Measurements from ENCODE around the gene TAF11. TPM values are rescaled to one million over a fixed set of nuclear protein-coding genes. Genes with fewer than 3 reads are reported as not detected.
"Not testable (repeated sequence)": the region's sequence is repeated elsewhere in the genome, so short reads cannot be mapped to it uniquely, and the experiment has no call there.

Gene TAF11
- total and polyA plus RNA-seq, 2 experiments from 2014 or later = 38.6 to 43.9 TPM

DNA sequence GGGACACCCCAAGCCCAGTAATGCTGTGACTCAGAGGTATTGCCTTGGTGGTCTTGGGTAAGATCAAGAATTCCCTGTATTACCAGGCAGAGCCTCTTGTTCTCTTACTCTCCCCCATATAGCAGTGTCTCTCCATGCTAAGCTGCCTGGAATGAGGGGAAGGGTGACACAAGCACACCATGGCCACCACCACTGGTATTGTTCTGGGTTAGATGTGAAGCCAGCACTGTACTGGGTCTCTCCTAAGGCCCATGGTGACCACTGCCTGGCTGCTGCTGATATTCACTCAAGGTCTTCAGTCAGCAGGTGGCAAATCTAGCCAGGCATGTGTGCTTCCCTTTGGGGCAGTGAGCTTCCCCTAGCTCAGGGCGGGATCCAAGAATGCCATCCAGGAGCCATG, 36.5 kb downstream of the TAF11 start:
- no peaks in the 10 kb centered on the region for H3K27me3 ChIP-seq
- TF ChIP-seq, protein P1, sequence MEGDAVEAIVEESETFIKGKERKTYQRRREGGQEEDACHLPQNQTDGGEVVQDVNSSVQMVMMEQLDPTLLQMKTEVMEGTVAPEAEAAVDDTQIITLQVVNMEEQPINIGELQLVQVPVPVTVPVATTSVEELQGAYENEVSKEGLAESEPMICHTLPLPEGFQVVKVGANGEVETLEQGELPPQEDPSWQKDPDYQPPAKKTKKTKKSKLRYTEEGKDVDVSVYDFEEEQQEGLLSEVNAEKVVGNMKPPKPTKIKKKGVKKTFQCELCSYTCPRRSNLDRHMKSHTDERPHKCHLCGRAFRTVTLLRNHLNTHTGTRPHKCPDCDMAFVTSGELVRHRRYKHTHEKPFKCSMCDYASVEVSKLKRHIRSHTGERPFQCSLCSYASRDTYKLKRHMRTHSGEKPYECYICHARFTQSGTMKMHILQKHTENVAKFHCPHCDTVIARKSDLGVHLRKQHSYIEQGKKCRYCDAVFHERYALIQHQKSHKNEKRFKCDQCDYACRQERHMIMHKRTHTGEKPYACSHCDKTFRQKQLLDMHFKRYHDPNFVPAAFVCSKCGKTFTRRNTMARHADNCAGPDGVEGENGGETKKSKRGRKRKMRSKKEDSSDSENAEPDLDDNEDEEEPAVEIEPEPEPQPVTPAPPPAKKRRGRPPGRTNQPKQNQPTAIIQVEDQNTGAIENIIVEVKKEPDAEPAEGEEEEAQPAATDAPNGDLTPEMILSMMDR (IDR thresholded peaks at IDR 0.05; ENCODE audit: poor library complexity) = no peak
- no peak for TF ChIP-seq EZH2phosphoT487 (IDR thresholded peaks at IDR 0.05; ENCODE audit: low read depth, severe bottlenecking, unreplicated experiment)
- no peak for TF ChIP-seq EZH2 (IDR thresholded peaks at IDR 0.05; ENCODE audit: borderline replicate concordance)
- WGBS (ENCODE audit: low lambda C conversion rate, missing lambda C conversion rate) = 100% methylated on average over 1 of the region's 1 CpG

DNA sequence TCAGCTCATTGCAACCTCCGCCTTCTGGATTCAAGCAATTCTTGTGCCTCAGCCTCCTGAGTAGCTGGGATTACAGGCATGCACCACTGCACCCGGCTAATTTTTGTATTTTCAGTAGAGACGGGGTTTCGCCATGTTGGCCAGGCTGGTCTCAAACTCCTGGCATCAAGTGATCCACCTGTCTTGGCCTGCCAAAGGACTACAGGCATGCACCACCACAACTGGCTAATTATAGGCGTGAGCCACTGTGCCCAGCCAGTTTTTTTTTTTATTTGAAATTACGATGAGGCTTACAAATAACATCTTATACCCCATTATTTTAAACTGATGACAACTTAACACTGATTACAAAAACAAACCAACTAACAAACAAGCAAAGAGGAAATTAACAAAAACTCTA, 38.8 kb downstream of the TAF11 start:
- not testable (repeated sequence) for H4K20me1 ChIP-seq (ENCODE audit: insufficient read depth, poor library complexity, severe bottlenecking); DNase-seq (ENCODE audit: low spot score); H3K36me3 ChIP-seq (replicated peaks; ENCODE audit: insufficient read depth, low read depth); H3K4me1 ChIP-seq (ENCODE audit: insufficient read depth); H3K9me2 ChIP-seq (replicated peaks; ENCODE audit: insufficient read depth); H3K4me2 ChIP-seq; H3K27ac ChIP-seq; H3K9me3 ChIP-seq (ENCODE audit: low read depth); H3K27me3 ChIP-seq; H2AFZ ChIP-seq; H3K4me3 ChIP-seq; H3K79me2 ChIP-seq
- WGBS (ENCODE audit: low lambda C conversion rate, missing lambda C conversion rate) = 98% methylated on average over 6 of the region's 6 CpGs

More for the DNA sequence above, 36.5 kb downstream of the TAF11 start:
- no peak overlapping the region for H3K27ac ChIP-seq
- H3K79me2 ChIP-seq = no peaks in the 10 kb centered on the region
- H3K4me1 ChIP-seq (ENCODE audit: insufficient read depth) = no peaks in the 10 kb centered on the region
- no peaks in the 10 kb centered on the region for H4K20me1 ChIP-seq (ENCODE audit: insufficient read depth, poor library complexity, severe bottlenecking)
- no peaks in the 10 kb centered on the region for H3K9me2 ChIP-seq (replicated peaks; ENCODE audit: insufficient read depth)
- H3K36me3 ChIP-seq (replicated peaks; ENCODE audit: insufficient read depth, low read depth) = peaks cover 4% of the 10 kb centered on the region
- H3K4me3 ChIP-seq = no peak overlapping the region
- no peak overlapping the region for H3K4me2 ChIP-seq
- no peak overlapping the region for H2AFZ ChIP-seq
- no peak for DNase-seq (ENCODE audit: low spot score)
- H3K9me3 ChIP-seq (ENCODE audit: low read depth) = no peaks in the 10 kb centered on the region

DNA sequence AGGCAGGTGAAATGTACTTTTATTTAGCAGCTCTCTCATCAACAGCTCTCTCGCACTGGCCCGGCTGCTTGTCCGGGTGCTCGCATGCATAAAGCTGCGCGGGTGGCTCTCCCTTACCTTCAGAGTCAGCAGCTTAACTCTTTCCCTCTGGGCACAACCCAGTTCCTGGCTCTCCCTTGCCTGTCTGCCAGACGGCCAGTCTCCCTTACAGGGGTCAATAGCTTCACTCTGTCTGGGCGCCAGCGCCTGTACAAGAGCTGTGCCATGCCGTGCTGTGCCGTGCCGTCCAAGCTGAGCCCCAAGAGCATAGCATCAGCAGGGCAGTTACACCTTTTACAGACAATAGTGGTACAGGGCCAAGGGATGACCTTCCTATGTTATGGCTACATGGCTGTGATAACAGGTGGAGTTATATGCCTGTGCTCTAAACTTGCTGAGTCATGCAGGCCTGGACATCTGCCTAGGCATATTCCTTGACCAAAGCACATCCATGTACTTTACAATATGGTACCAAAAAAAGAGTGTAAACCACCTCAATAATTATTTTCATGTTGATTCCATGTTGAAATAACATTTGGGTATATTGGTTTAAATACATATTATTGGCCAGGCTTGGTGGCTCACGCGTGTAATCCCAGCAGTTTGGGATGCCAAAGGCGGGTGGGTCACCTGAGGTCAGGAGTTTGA, 48.0 kb downstream of the TAF11 start:
- no peaks in the 10 kb centered on the region for H3K4me1 ChIP-seq (ENCODE audit: insufficient read depth)
- H3K27ac ChIP-seq = no peak overlapping the region
- no peaks in the 10 kb centered on the region for H4K20me1 ChIP-seq (ENCODE audit: insufficient read depth, poor library complexity, severe bottlenecking)
- H3K9me2 ChIP-seq (replicated peaks; ENCODE audit: insufficient read depth) = no peaks in the 10 kb centered on the region
- H3K4me2 ChIP-seq = no peak overlapping the region
- no peak for DNase-seq (ENCODE audit: low spot score)
- H3K36me3 ChIP-seq (replicated peaks; ENCODE audit: insufficient read depth, low read depth) = no peaks in the 10 kb centered on the region
- H3K4me3 ChIP-seq = no peak overlapping the region
- no peaks in the 10 kb centered on the region for H3K9me3 ChIP-seq (ENCODE audit: low read depth)
- H3K79me2 ChIP-seq = no peaks in the 10 kb centered on the region
- TF ChIP-seq, protein P1 (IDR thresholded peaks at IDR 0.05; ENCODE audit: poor library complexity) = no peak
- no peak for TF ChIP-seq EZH2 (IDR thresholded peaks at IDR 0.05; ENCODE audit: borderline replicate concordance)
- no peak for TF ChIP-seq EZH2phosphoT487 (IDR thresholded peaks at IDR 0.05; ENCODE audit: low read depth, severe bottlenecking, unreplicated experiment)
- WGBS (ENCODE audit: low lambda C conversion rate, missing lambda C conversion rate) = 99% methylated on average over 15 of the region's 15 CpGs
- H3K27me3 ChIP-seq = no peaks in the 10 kb centered on the region
- no peak overlapping the region for H2AFZ ChIP-seq

DNA sequence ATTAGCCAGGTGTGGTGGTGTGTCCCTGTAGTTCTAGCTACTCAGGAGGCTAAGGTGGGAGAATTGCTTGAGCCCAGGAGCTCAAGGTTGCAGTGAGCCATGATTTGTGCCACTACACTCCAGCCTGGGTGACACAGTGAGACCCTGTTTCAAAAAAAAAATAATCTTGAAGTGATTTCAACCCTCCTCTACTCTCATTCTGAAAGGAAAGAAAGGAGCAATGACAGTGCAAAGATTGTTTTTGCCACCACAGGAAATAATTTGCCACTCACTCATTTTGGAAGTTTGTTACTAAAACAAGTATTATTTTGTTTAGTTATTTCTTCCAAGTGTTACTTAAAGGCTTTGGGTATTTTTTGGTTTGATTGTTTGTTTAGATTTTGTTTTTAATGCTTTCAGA, 50.3 kb downstream of the TAF11 start:
- Histone ChIP-seq H3K36me3 (replicated peaks; ENCODE audit: insufficient read depth, low read depth) (no peaks in the 10 kb centered on the region), H3K9me2 (replicated peaks; ENCODE audit: insufficient read depth) (no peaks in the 10 kb centered on the region), H2AFZ (no peak overlapping the region), H3K4me1 (ENCODE audit: insufficient read depth) (no peaks in the 10 kb centered on the region), H3K4me3 (no peak overlapping the region), H3K27me3 (no peaks in the 10 kb centered on the region), H3K79me2 (no peaks in the 10 kb centered on the region), H3K27ac (no peak overlapping the region), H3K4me2 (no peak overlapping the region), H4K20me1 (ENCODE audit: insufficient read depth, poor library complexity, severe bottlenecking) (no peaks in the 10 kb centered on the region), H3K9me3 (ENCODE audit: low read depth) (no peaks in the 10 kb centered on the region)
- no peak for TF ChIP-seq EZH2 (IDR thresholded peaks at IDR 0.05; ENCODE audit: borderline replicate concordance)
- no peak for TF ChIP-seq EZH2phosphoT487 (IDR thresholded peaks at IDR 0.05; ENCODE audit: low read depth, severe bottlenecking, unreplicated experiment)
- TF ChIP-seq, protein P1 (IDR thresholded peaks at IDR 0.05; ENCODE audit: poor library complexity) = no peak
- DNase-seq (ENCODE audit: low spot score) = no peak
